ENCODE results near the gene SLCO1B1. TPM values are rescaled to one million over a fixed set of nuclear protein-coding genes. Genes with fewer than 3 reads are reported as not detected.
"Not testable (repeated sequence)": the region's sequence is repeated elsewhere in the genome, so short reads cannot be mapped to it uniquely, and the experiment has no call there.

Gene SLCO1B1
- total and polyA plus RNA-seq, 12 donors: 0.28 TPM; not detected in 11

- intact Hi-C loops (cut with DNase I): no loop called here
- WGBS, 2 donors: 41 to 49% methylated on average over 1 of the region's 1 CpG
- Histone ChIP-seq H3K27ac (no peak overlapping the region), H3K4me3 (no peak overlapping the region), H3K9me3 (peaks cover 0 to 14% (median 0%) of the 10 kb centered on the region in 11 donors), H3K4me1 (no peaks in the 10 kb centered on the region), H3K36me3 (no peaks in the 10 kb centered on the region), H3K27me3 (no peaks in the 10 kb centered on the region)
- no peak for TF ChIP-seq CTCF (IDR thresholded peaks at IDR 0.05)
- ATAC-seq (no peak), DNase-seq (no peak)
These were observed 12.2 kb upstream of the SLCO1B1 start for GRCh38 chr12:21118760-21119159.

- Histone ChIP-seq H3K4me1 (no peaks in the 10 kb centered on the region), H3K27ac (no peak overlapping the region), H3K36me3 (no peaks in the 10 kb centered on the region), H3K4me3 (no peak overlapping the region), H3K9me3 (peaks cover 0 to 4% (median 0%) of the 10 kb centered on the region in 11 donors), H3K27me3 (no peaks in the 10 kb centered on the region)
- 70 to 81% methylated on average over 3 of the region's 3 CpGs for WGBS, 2 donors
- TF ChIP-seq CTCF (IDR thresholded peaks at IDR 0.05): no peak
- intact Hi-C loops (cut with DNase I): no loop called here
- no peak for DNase-seq
- ATAC-seq: no peak
These were observed 1.6 kb upstream of the SLCO1B1 start for GRCh38 chr12:21129351-21129750.

- Histone ChIP-seq H3K27me3 (no peaks in the 10 kb centered on the region), H3K4me3 (no peak overlapping the region), H3K9me3 (peaks cover 0 to 4% (median 0%) of the 10 kb centered on the region in 11 donors), H3K36me3 (no peaks in the 10 kb centered on the region), H3K4me1 (no peaks in the 10 kb centered on the region), H3K27ac (no peak overlapping the region)
- DNase-seq: no peak
- no peak for ATAC-seq
- WGBS, 2 donors: 57 to 65% methylated on average over 1 of the region's 1 CpG
- no peak for TF ChIP-seq CTCF (IDR thresholded peaks at IDR 0.05)
- intact Hi-C loops (cut with DNase I): no loop called here
These were observed 1.1 kb upstream of the SLCO1B1 start for GRCh38 chr12:21129906-21130305.

- intact Hi-C loops (cut with DNase I); H3K36me3 ChIP-seq; ATAC-seq; H3K27me3 ChIP-seq; H3K27ac ChIP-seq; H3K4me1 ChIP-seq; H3K4me3 ChIP-seq; DNase-seq: not testable (repeated sequence)
- H3K9me3 ChIP-seq: peaks cover 0 to 25% (median 0%) of the 10 kb centered on the region in 11 donors
- 84 to 85% methylated on average over 14 of the region's 14 CpGs for WGBS, 2 donors
These were observed 6.5 kb downstream of the SLCO1B1 start for GRCh38 chr12:21137318-21137999.

GRCh38 chr12:21138016-21138415 is 7.0 kb downstream of the SLCO1B1 start:
- no peak for TF ChIP-seq CTCF (IDR thresholded peaks at IDR 0.05)
- DNase-seq: no peak

More at GRCh38 chr12:21138016-21138415, 7.0 kb downstream of the SLCO1B1 start:
- Histone ChIP-seq H3K4me3 (no peak overlapping the region), H3K9me3 (peaks cover 0 to 25% (median 0%) of the 10 kb centered on the region in 11 donors), H3K36me3 (no peaks in the 10 kb centered on the region), H3K27me3 (no peaks in the 10 kb centered on the region), H3K27ac (no peak overlapping the region), H3K4me1 (no peaks in the 10 kb centered on the region)
- WGBS, 2 donors: 70 to 76% methylated on average over 2 of the region's 2 CpGs
- ATAC-seq: no peak
- intact Hi-C loops (cut with DNase I): no loop called here
